ENCODE data around the gene SLC27A5.

DNA sequence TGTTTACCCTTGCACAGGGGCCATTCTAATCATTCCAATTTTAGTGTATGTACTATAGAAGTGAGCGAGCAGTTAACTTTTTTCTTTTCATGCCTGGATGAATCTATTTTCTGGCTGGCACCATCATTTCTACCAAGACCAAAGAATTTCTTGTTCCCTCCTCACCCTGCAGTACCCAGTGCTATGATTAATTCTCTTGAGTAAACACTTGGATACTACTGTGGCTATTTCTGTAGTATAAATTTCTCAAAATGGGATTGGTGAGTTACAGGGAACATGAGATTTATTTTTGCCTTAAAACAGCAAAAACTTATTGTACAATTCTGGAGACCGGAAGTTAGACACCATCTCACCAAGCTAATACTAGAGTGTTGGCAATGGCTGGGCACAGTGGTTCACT lies 28.0 kb downstream of the SLC27A5 start:
- TF ChIP-seq CTCF (conservative IDR thresholded peaks at IDR 0.05 in 1 of 2, IDR thresholded peaks at IDR 0.05 in 1 of 2; ENCODE audit: extremely low read depth in 1 of 2, insufficient read depth in 1 of 2, low read depth in 1 of 2, low read length in 2 of 2), result no peak
- TF ChIP-seq EZH2 (IDR thresholded peaks at IDR 0.05; ENCODE audit: borderline replicate concordance, low read length), result no peak

Data from mammary epithelial cell (primary cell).